Left ventricle myocardium inferior (tissue), 1 donor: ENCODE measurements around the gene UBLCP1. TPM values are rescaled to one million over a fixed set of nuclear protein-coding genes. Genes with fewer than 3 reads are reported as not detected.

ENCODE experiments used
- DNase-seq: peaks from one replicate; pipeline ENCODE4 v3.0.0-alpha.2; 2020
- H3K27ac ChIP-seq: fragments of 200-600 bp; replicated peaks from 2 replicates; pipeline ENCODE4 v1.8.0; 2021
- H3K27me3 ChIP-seq: fragments of 200-600 bp; 2 replicates; pipeline ENCODE4 v1.8.0; 2021; ENCODE audit warnings: low read depth
- H3K36me3 ChIP-seq: fragments of 200-600 bp; 2 replicates; pipeline ENCODE4 v1.8.0; 2021
- H3K4me1 ChIP-seq: fragments of 200-600 bp; 2 replicates; pipeline ENCODE4 v1.8.0; 2021
- H3K4me3 ChIP-seq: fragments of 200-600 bp; 2 replicates; pipeline ENCODE4 v1.8.0; 2021; ENCODE audit warnings: mild to moderate bottlenecking, moderate library complexity
- H3K9me3 ChIP-seq: fragments of 200-600 bp; replicated peaks from 2 replicates; pipeline ENCODE4 v1.8.0; 2021
- intact Hi-C: fragments of 100-400 bp; cut with micrococcal nuclease; formaldehyde crosslinking; loops from one replicate; pipeline ENCODE4 v1.11.0; 2022
- total RNA-seq: library from RNA; stranded (reverse); fragmentation: NEBNext Ultra II Directional; extraction: Animal tissue kit (Norgen Biotek cat#: 25700); gene quantifications from one replicate; pipeline ENCODE4 v1.2.1, GENCODE V29; 2021
- TF ChIP-seq, protein P1 (sequence below): fragments of 200-600 bp; IDR thresholded peaks from 2 replicates; pipeline ENCODE4 v1.8.0; 2021; ENCODE audit warnings: antibody characterized with exemption, mild to moderate bottlenecking, borderline replicate concordance
- donor health status: DM: no; HTN: yes; CAD: no; lungs with severe emphysema.

The UBLCP1 gene
- total RNA-seq, 1 donor from 2014 or later = 15.9 TPM

DNA sequence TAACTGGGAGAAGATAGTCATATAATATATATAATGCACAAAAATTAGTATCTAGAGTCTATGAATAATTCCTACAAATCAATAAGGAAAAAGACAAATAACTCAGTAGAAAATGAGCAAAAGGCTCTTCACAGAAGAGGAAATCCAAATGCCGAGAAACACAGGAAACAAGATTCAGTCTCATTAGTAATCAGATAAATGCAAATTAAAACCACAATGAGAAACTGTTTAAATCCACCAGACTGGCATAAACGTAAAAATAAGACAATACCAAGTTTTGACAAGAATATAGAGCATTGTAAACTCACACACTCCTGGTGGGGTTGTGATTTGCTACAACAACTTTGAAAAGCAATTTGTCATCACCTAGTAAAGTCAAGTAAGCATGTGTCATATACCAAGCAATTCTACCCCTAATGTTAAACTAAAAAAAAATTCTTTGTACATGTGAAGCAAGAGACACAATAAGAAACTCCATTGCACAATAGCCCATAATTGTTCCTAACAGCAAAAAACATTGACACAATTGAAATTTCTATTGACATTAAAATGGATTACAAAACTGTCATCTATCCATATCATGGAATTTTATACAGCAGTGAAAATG lies 21.0 kb upstream of the UBLCP1 start:
- H3K9me3 ChIP-seq = no peaks in the 10 kb centered on the region
- DNase-seq = no peak
- H3K27ac ChIP-seq = no peak overlapping the region
- no peaks in the 10 kb centered on the region for H3K36me3 ChIP-seq
- TF ChIP-seq, protein P1, sequence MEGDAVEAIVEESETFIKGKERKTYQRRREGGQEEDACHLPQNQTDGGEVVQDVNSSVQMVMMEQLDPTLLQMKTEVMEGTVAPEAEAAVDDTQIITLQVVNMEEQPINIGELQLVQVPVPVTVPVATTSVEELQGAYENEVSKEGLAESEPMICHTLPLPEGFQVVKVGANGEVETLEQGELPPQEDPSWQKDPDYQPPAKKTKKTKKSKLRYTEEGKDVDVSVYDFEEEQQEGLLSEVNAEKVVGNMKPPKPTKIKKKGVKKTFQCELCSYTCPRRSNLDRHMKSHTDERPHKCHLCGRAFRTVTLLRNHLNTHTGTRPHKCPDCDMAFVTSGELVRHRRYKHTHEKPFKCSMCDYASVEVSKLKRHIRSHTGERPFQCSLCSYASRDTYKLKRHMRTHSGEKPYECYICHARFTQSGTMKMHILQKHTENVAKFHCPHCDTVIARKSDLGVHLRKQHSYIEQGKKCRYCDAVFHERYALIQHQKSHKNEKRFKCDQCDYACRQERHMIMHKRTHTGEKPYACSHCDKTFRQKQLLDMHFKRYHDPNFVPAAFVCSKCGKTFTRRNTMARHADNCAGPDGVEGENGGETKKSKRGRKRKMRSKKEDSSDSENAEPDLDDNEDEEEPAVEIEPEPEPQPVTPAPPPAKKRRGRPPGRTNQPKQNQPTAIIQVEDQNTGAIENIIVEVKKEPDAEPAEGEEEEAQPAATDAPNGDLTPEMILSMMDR = no peak
- peaks cover under 1% of the 10 kb centered on the region for H3K27me3 ChIP-seq
- no peaks in the 10 kb centered on the region for H3K4me1 ChIP-seq
- H3K4me3 ChIP-seq = no peak overlapping the region
- intact Hi-C loops = no loop called here

DNA sequence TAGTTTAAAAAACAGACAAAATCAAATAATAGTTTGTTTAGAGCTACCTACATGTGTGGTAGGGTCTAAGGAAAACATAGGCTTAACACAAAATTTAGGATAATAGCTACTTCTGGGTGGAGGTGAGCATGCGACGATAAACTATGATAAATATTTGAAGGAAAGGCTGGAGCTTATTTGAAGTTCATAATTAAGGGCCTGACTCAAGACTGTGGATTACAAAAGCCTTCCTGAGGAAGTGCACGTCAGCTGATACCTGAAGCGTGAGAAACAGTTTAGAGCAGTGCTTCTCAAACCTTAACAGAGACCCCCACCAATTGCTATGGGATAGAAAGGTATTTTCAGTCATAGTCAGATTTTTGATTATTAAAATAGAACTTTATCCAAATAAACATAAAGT lies 20.4 kb upstream of the UBLCP1 start:
- H3K9me3 ChIP-seq = no peaks in the 10 kb centered on the region
- no peak overlapping the region for H3K4me3 ChIP-seq
- H3K4me1 ChIP-seq = no peaks in the 10 kb centered on the region
- intact Hi-C loops = no loop called here
- no peak overlapping the region for H3K27ac ChIP-seq
- TF ChIP-seq, protein P1 = no peak
- H3K36me3 ChIP-seq = no peaks in the 10 kb centered on the region
- no peak for DNase-seq
- H3K27me3 ChIP-seq = peaks cover 7% of the 10 kb centered on the region

DNA sequence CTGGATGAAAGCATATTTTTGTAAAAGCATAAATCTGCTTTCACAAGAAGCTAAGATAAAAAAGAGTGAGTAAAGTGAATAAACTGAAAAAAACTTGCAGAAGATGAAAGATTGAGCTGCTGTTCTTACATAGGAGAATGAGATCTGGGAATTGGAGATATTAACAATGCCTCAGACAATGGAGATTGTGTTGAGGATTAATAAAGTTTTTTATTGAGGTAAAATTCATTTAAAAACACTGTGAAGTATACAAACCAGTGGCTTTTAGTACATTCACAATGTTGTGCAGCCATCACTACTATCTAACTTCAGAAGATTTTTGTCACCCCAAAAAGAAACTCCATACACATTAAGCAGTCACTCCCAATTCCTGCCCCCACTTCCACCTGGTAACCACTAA lies 19.7 kb upstream of the UBLCP1 start:
- Histone ChIP-seq H3K27ac (no peak overlapping the region), H3K4me1 (no peaks in the 10 kb centered on the region), H3K9me3 (no peaks in the 10 kb centered on the region), H3K36me3 (no peaks in the 10 kb centered on the region), H3K27me3 (peaks cover 7% of the 10 kb centered on the region), H3K4me3 (no peak overlapping the region)
- TF ChIP-seq, protein P1 = no peak
- intact Hi-C loops = no loop called here
- no peak for DNase-seq

DNA sequence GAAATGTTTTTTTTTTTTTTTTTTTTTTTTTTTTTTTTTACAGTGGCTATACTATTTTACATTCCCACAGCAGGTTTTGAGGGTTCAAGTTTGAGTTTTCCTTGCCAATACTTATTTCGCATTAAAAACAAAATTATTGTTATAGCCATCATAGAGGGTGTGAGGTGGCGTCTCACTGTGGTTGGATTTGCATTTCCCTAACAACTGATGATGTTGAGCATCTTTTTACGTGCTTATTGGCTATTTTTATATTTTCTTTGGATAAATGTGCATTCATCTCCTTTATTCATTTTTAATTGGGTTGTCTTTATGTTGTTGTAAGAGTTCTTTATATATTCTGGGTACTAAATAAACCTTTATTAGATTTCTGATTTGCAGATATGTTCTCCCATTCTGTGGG lies 18.9 kb upstream of the UBLCP1 start:
- no peaks in the 10 kb centered on the region for H3K9me3 ChIP-seq
- peaks cover 12% of the 10 kb centered on the region for H3K27me3 ChIP-seq
- no peaks in the 10 kb centered on the region for H3K4me1 ChIP-seq
- TF ChIP-seq, protein P1 = no peak
- H3K4me3 ChIP-seq = no peak overlapping the region
- H3K36me3 ChIP-seq = no peaks in the 10 kb centered on the region
- no peak overlapping the region for H3K27ac ChIP-seq
- intact Hi-C loops = no loop called here
- no peak for DNase-seq

DNA sequence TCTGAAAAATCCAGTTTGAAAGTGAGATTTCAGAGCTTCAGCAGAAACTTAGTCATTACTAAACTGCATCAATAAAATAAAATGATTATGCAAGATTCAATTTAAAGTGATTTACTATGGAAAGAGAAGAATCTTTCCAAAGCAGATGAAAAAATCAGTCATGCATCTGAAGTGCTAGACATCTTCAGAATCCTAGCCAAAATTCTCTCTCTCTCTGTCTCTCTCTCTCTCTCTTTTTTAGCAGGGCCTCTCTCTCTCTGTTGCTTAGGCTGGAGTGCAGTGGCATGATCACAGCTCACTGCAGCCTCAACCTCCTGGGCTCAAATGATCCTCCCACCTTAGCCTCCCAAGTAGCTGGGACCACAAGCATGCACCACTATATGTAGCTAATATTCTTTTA lies 18.2 kb upstream of the UBLCP1 start:
- peaks cover 20% of the 10 kb centered on the region for H3K27me3 ChIP-seq
- intact Hi-C loops = no loop called here
- H3K27ac ChIP-seq = no peak overlapping the region
- no peaks in the 10 kb centered on the region for H3K4me1 ChIP-seq
- H3K9me3 ChIP-seq = no peaks in the 10 kb centered on the region
- DNase-seq = no peak
- TF ChIP-seq, protein P1 = no peak
- H3K4me3 ChIP-seq = no peak overlapping the region
- no peaks in the 10 kb centered on the region for H3K36me3 ChIP-seq
